ENCODE data around the gene CLEC17A.
"Not testable (repeated sequence)": the region's sequence is repeated elsewhere in the genome, so short reads cannot be mapped to it uniquely, and the experiment has no call there.

- not testable (repeated sequence) for TF ChIP-seq CTCF, POLR2AphosphoS5, POLR2A (IDR thresholded peaks at IDR 0.05)
Measured at GRCh38 chr19:14552006-14552360, 30.9 kb upstream of the CLEC17A start.
